Measurements from ENCODE around the gene USP37.

USP37 gene

DNA sequence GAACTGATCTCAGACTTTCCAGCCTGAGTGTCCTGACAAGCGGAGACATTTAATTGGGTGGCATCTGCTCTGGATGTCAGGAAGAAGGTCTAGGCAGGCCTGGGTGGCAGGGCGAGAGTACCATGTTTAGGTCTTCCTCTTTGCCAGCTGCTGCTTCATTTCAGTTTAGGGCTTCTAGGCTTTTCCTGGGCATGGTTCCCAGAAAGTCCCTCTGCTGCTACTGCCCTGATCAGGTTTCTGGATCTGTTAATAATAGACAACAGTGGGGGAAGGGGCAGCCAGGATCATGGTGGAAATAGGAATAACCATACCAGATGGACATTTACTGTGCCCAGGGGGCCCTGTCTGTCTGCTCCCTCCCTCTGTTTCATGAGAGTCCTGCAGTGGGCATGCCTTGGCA, 37.3 kb upstream of the USP37 start:
- Histone ChIP-seq H2AFZ (ENCODE audit: low read depth, low read length) (no peak overlapping the region), H3K4me2 (ENCODE audit: insufficient read depth, low read length) (no peak overlapping the region), H3K4me1 (ENCODE audit: insufficient read depth, low read length) (no peaks in the 10 kb centered on the region), H3K79me2 (ENCODE audit: insufficient read depth, low read length) (no peaks in the 10 kb centered on the region), H3K9me3 (ENCODE audit: insufficient read depth, low read length, severe bottlenecking) (no peaks in the 10 kb centered on the region), H3K9ac (ENCODE audit: low read depth, low read length) (no peak overlapping the region), H3K27me3 (ENCODE audit: insufficient read depth, low read length, poor library complexity) (peaks cover 6% of the 10 kb centered on the region), H3K36me3 (ENCODE audit: insufficient read depth, low read length) (no peaks in the 10 kb centered on the region), H4K20me1 (ENCODE audit: insufficient read depth, low read length) (no peaks in the 10 kb centered on the region), H3K27ac (ENCODE audit: low read length) (no peak overlapping the region), H3K4me3 (ENCODE audit: low read depth in 1 of 2, low read length in 2 of 2) (no peak overlapping the region)
- ATAC-seq (ENCODE audit: insufficient read depth, low read depth) (no peak), DNase-seq (no peak)
- TF ChIP-seq, protein P1, sequence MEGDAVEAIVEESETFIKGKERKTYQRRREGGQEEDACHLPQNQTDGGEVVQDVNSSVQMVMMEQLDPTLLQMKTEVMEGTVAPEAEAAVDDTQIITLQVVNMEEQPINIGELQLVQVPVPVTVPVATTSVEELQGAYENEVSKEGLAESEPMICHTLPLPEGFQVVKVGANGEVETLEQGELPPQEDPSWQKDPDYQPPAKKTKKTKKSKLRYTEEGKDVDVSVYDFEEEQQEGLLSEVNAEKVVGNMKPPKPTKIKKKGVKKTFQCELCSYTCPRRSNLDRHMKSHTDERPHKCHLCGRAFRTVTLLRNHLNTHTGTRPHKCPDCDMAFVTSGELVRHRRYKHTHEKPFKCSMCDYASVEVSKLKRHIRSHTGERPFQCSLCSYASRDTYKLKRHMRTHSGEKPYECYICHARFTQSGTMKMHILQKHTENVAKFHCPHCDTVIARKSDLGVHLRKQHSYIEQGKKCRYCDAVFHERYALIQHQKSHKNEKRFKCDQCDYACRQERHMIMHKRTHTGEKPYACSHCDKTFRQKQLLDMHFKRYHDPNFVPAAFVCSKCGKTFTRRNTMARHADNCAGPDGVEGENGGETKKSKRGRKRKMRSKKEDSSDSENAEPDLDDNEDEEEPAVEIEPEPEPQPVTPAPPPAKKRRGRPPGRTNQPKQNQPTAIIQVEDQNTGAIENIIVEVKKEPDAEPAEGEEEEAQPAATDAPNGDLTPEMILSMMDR (IDR thresholded peaks at IDR 0.05; ENCODE audit: borderline replicate concordance, extremely low read depth, low read length, poor library complexity, severe bottlenecking), result no peak
- no peak for TF ChIP-seq EZH2 (IDR thresholded peaks at IDR 0.05; ENCODE audit: borderline replicate concordance, low read depth, low read length, severe bottlenecking)

DNA sequence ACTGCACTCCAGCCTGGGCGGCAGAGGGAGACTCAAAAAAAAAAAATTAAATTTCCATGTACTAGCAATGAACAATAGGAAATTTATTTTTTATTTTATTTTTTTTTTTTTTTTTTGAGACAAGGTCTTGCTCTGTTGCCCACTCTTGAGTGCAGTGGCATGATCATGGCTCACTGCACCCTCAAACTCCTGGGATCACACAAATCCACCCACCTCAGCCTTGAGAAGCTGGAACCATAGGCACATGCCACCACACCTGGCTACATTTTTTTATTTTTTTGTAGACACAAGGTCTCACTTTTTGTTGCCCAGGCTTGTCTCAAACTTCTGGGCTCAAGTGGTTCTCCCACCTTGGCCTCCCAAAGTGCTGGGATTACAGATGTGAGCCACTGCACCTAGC, 17.4 kb upstream of the USP37 start:
- Histone ChIP-seq H3K4me3 (ENCODE audit: low read depth in 1 of 2, low read length in 2 of 2) (no peak overlapping the region), H2AFZ (ENCODE audit: low read depth, low read length) (no peak overlapping the region), H3K79me2 (ENCODE audit: insufficient read depth, low read length) (peaks cover 51% of the 10 kb centered on the region), H3K9ac (ENCODE audit: low read depth, low read length) (no peak overlapping the region), H4K20me1 (ENCODE audit: insufficient read depth, low read length) (peaks cover 32% of the 10 kb centered on the region), H3K27ac (ENCODE audit: low read length) (no peak overlapping the region), H3K27me3 (ENCODE audit: insufficient read depth, low read length, poor library complexity) (no peaks in the 10 kb centered on the region), H3K9me3 (ENCODE audit: insufficient read depth, low read length, severe bottlenecking) (no peaks in the 10 kb centered on the region), H3K4me1 (ENCODE audit: insufficient read depth, low read length) (no peaks in the 10 kb centered on the region), H3K36me3 (ENCODE audit: insufficient read depth, low read length) (peaks cover 93% of the 10 kb centered on the region), H3K4me2 (ENCODE audit: insufficient read depth, low read length) (no peak overlapping the region)
- TF ChIP-seq, protein P1 (IDR thresholded peaks at IDR 0.05; ENCODE audit: borderline replicate concordance, extremely low read depth, low read length, poor library complexity, severe bottlenecking), result no peak
- no peak for TF ChIP-seq EZH2 (IDR thresholded peaks at IDR 0.05; ENCODE audit: borderline replicate concordance, low read depth, low read length, severe bottlenecking)
- no peak for ATAC-seq (ENCODE audit: insufficient read depth, low read depth)
- DNase-seq, result no peak

GRCh38 chr2:218583983-218584850, 16.1 kb upstream of the USP37 start:
- H3K36me3 ChIP-seq (ENCODE audit: insufficient read depth, low read length), result peaks cover 86% of the 10 kb centered on the region
- DNase-seq, result no peak
- H4K20me1 ChIP-seq (ENCODE audit: insufficient read depth, low read length), result peaks cover 32% of the 10 kb centered on the region
- H3K9me3 ChIP-seq (ENCODE audit: insufficient read depth, low read length, severe bottlenecking), result no peaks in the 10 kb centered on the region
- no peaks in the 10 kb centered on the region for H3K27me3 ChIP-seq (ENCODE audit: insufficient read depth, low read length, poor library complexity)
- H3K4me1 ChIP-seq (ENCODE audit: insufficient read depth, low read length), result no peaks in the 10 kb centered on the region
- no peak for TF ChIP-seq EZH2 (IDR thresholded peaks at IDR 0.05; ENCODE audit: borderline replicate concordance, low read depth, low read length, severe bottlenecking)
- TF ChIP-seq, protein P1 (IDR thresholded peaks at IDR 0.05; ENCODE audit: borderline replicate concordance, extremely low read depth, low read length, poor library complexity, severe bottlenecking), result peak; percentile 16
- H2AFZ ChIP-seq (ENCODE audit: low read depth, low read length), result no peak overlapping the region
- H3K27ac ChIP-seq (ENCODE audit: low read length), result no peak overlapping the region
- peaks cover 60% of the 10 kb centered on the region for H3K79me2 ChIP-seq (ENCODE audit: insufficient read depth, low read length)
- no peak overlapping the region for H3K9ac ChIP-seq (ENCODE audit: low read depth, low read length)
- H3K4me3 ChIP-seq (ENCODE audit: low read depth in 1 of 2, low read length in 2 of 2), result no peak overlapping the region
- H3K4me2 ChIP-seq (ENCODE audit: insufficient read depth, low read length), result no peak overlapping the region
- no peak for ATAC-seq (ENCODE audit: insufficient read depth, low read depth)

All from DND-41 (cell line).